K562 (cell line): ENCODE results near the gene MRTFB. TPM values are rescaled to one million over a fixed set of nuclear protein-coding genes. Genes with fewer than 3 reads are reported as not detected.

Experiments used
- CAMTA2 ChIP-seq: fragments of 250-450 bp; sonication (Bioruptor Pico); conservative IDR thresholded peaks from 2 replicates; pipeline ENCODE4 v1.5.1; 2022
- CCNT2 ChIP-seq: IDR thresholded peaks from 2 replicates; pipeline ENCODE4 v1.6.1; 2011; ENCODE audit warnings: borderline replicate concordance, low read depth, mild to moderate bottlenecking, moderate library complexity, mixed read lengths, low read length; ENCODE audit not compliant: insufficient read length; ENCODE audit errors: extremely low read depth
- ELF4 ChIP-seq: fragments of 450-650 bp; formaldehyde crosslinking; IDR thresholded peaks from 2 replicates; pipeline ENCODE4 v1.4.0; 2022; ENCODE audit warnings: missing genetic modification characterization
- ELK3 ChIP-seq: fragments of 450-650 bp; formaldehyde crosslinking; IDR thresholded peaks from 2 replicates; pipeline ENCODE4 v1.4.0; 2020; ENCODE audit warnings: mild to moderate bottlenecking
- ESRRA ChIP-seq: fragments of 450-650 bp; IDR thresholded peaks from 2 replicates; pipeline ENCODE4 v1.6.1; 2014; ENCODE audit warnings: low read depth, mild to moderate bottlenecking, moderate library complexity, borderline replicate concordance
- HBP1 ChIP-seq: fragments of 450-650 bp; formaldehyde crosslinking; IDR thresholded peaks from 2 replicates; pipeline ENCODE4 v1.4.0; 2022; ENCODE audit warnings: missing genetic modification characterization
- HNRNPL ChIP-seq: fragments of 200-400 bp; formaldehyde crosslinking; IDR thresholded peaks from 2 replicates; pipeline ENCODE4 v1.6.1; 2017; ENCODE audit warnings: low read depth, mild to moderate bottlenecking, low read length
- HNRNPUL1 ChIP-seq: fragments of 200-400 bp; formaldehyde crosslinking; IDR thresholded peaks from 2 replicates; pipeline ENCODE4 v1.6.1; 2017; ENCODE audit warnings: low read length
- KDM4B ChIP-seq, 2 experiments: fragments of 450-650 bp in 1 of 2; sonication (generic) in 1 of 2; IDR thresholded peaks; 2 replicates each; pipeline ENCODE4 v1.6.1; 2016 to 2017; ENCODE audit warnings: borderline replicate concordance in 2 of 2, antibody characterized with exemption in 1 of 2, low read depth in 1 of 2, mild to moderate bottlenecking in 1 of 2
- KLF6 ChIP-seq: fragments of 250-450 bp; sonication (Bioruptor Pico); IDR thresholded peaks from 2 replicates; pipeline ENCODE4 v1.4.0; 2020; ENCODE audit warnings: mild to moderate bottlenecking, moderate library complexity, borderline replicate concordance
- MTA3 ChIP-seq: fragments of 450-650 bp; formaldehyde crosslinking; IDR thresholded peaks from 2 replicates; pipeline ENCODE4 v1.6.1; 2017; ENCODE audit warnings: mild to moderate bottlenecking, borderline replicate concordance
- NFE2L1 ChIP-seq: fragments of 450-650 bp; IDR thresholded peaks from 2 replicates; pipeline ENCODE4 v1.6.1; 2016; ENCODE audit warnings: missing genetic modification characterization, low read depth, mild to moderate bottlenecking, missing compliant biosample characterization, moderate library complexity, borderline replicate concordance
- POLR2G ChIP-seq: fragments of 200-400 bp; formaldehyde crosslinking; IDR thresholded peaks from 2 replicates; pipeline ENCODE4 v1.6.1; 2017; ENCODE audit warnings: low read depth, mild to moderate bottlenecking, antibody characterized with exemption, low read length, moderate library complexity
- RNF2 ChIP-seq: sonication (generic); IDR thresholded peaks from 2 replicates; pipeline ENCODE4 v1.6.1; 2016
- ZBTB8A ChIP-seq: fragments of 450-650 bp; IDR thresholded peaks from 2 replicates; pipeline ENCODE4 v1.6.1; 2018; ENCODE audit warnings: mild to moderate bottlenecking, moderate library complexity; ENCODE audit not compliant: partially characterized antibody
- ZNF407 ChIP-seq: fragments of 450-650 bp; IDR thresholded peaks from 2 replicates; pipeline ENCODE4 v1.6.1; 2016; ENCODE audit warnings: low read depth
- ZNF76 ChIP-seq: fragments of 250-450 bp; sonication (Bioruptor Pico); IDR thresholded peaks from 2 replicates; pipeline ENCODE4 v1.4.0; 2020; ENCODE audit warnings: mild to moderate bottlenecking, moderate library complexity, borderline replicate concordance
- polyA plus RNA-seq, 8 experiments: library from polyadenylated mRNA; depleted of rRNA in 4 of 8; stranded (reverse) in 5 of 8; unstranded in 3 of 8; fragments of >200 nt; fragmentation: Nextera tagmentation in 2 of 8; fragmentation: Illumina TruSeq in 1 of 8; extraction: Ambion mirVana in 2 of 8; extraction: Trizol in 1 of 8; gene quantifications; 2 replicates each; pipeline versions ENCODE4 v1.2.1 to v1.2.3, GENCODE V29; 2011 to 2014; ENCODE audit warnings: inconsistent platforms in 1 of 8, missing spikeins in 1 of 8
- total RNA-seq, 7 experiments: library from RNA; depleted of rRNA in 6 of 7; stranded (reverse); fragments of >200 nt in 6 of 7; fragmentation: Illumina TruSeq in 2 of 7; extraction: Trizol in 2 of 7; gene quantifications; 2 replicates each; pipeline versions ENCODE4 v1.2.1 to v1.2.3, GENCODE V29; 2011 to 2021; ENCODE audit warnings: low replicate concordance in 1 of 7

Gene MRTFB
- total and polyA plus RNA-seq, 9 of the 15 experiments (the other 6 are each of a cell fraction or from before 2014, with no cell fraction given), result 2.2 to 12.7 (median 7.0) TPM

GRCh38 chr16:14301169-14302030, 230.3 kb downstream of the MRTFB start (continued):
- TF ChIP-seq ZNF407, result no peak
- no peak for TF ChIP-seq NFE2L1 (tag)
- peak; percentile 30 for TF ChIP-seq POLR2G
- TF ChIP-seq ELF4 (CRISPR knock-in tag), result no peak
- TF ChIP-seq MTA3, result no peak
- TF ChIP-seq HNRNPUL1, result no peak
- TF ChIP-seq CCNT2, result no peak
- 0 out of 2 replicates have a peak, but pooled peaks have one; percentile 27 for TF ChIP-seq HNRNPL
- no peak for TF ChIP-seq KDM4B (IDR thresholded peaks at IDR 0.05; ENCODE audit: borderline replicate concordance in 2 of 2, low read depth in 1 of 2)
- TF ChIP-seq CAMTA2, result no peak
- no peak for TF ChIP-seq ESRRA
- no peak for TF ChIP-seq RNF2
- TF ChIP-seq ELK3 (CRISPR knock-in tag), result no peak
- TF ChIP-seq ZBTB8A, result no peak
- TF ChIP-seq KLF6 (CRISPR knock-in tag), result no peak
- no peak for TF ChIP-seq HBP1
- TF ChIP-seq ZNF76 (CRISPR knock-in tag), result no peak
